ENCODE results near the gene ZYX.
"Not testable (repeated sequence)": the region's sequence is repeated elsewhere in the genome, so short reads cannot be mapped to it uniquely, and the experiment has no call there.

ZYX gene

GRCh38 chr7:143387156-143387975 is 6.2 kb downstream of the ZYX start:
- no peak for DNase-seq

DNA sequence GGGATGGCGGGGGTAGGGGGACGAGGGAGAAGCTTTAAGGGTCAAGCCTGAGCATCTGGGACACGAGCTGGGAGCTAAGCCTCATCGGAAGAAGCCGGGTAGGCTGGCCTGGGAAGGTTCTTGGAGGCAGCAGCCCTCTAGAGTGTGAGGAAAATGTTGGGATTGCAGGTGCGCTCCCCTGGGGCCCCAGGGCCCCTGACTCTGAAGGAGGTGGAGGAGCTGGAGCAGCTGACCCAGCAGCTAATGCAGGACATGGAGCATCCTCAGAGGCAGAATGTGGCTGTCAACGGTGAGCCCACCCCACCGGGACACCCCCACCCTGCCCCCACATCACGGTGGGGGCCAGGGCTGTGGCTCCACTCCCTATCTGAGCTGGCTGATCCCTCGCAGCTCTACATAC is 6.9 kb downstream of the ZYX start:
- no peak for DNase-seq

GRCh38 chr7:143388491-143389101 is 7.5 kb downstream of the ZYX start:
- no peak for DNase-seq

DNA sequence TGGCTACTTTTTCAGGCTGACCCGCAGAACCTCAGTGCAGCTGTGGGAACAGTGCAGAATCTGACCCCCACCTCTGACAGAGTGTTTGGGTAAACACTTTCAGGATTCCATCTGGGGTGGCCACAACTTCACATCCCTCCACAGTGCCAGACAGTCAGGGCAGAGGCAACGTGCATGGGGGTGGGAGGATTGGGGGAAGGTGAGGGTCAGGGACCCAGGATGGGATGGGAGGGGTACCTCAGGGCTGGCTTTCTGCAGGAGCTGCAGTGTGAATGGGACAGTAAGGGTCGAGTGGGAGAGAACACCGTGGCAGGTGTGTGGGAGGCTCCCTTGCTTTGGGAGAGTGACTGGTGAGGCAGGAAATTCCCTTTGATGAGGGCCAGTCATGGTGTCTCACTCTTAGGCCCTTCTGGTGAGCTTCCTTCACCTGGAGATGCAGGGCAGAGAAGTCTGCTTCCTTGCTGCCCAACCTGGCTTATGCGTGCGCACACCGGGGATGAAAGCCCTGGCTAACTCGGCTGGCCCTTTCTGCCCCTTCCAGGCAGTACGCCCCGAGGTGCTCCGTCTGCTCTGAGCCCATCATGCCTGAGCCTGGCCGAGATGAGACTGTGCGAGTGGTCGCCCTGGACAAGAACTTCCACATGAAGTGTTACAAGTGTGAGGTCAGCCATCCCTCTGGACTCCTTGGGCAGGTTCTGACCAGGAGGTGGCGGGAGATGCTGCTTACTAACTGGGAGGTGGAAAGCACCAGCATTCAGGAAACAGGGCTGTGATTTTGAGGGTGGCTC is 8.4 kb downstream of the ZYX start:
- DNase-seq, result no peak

DNA sequence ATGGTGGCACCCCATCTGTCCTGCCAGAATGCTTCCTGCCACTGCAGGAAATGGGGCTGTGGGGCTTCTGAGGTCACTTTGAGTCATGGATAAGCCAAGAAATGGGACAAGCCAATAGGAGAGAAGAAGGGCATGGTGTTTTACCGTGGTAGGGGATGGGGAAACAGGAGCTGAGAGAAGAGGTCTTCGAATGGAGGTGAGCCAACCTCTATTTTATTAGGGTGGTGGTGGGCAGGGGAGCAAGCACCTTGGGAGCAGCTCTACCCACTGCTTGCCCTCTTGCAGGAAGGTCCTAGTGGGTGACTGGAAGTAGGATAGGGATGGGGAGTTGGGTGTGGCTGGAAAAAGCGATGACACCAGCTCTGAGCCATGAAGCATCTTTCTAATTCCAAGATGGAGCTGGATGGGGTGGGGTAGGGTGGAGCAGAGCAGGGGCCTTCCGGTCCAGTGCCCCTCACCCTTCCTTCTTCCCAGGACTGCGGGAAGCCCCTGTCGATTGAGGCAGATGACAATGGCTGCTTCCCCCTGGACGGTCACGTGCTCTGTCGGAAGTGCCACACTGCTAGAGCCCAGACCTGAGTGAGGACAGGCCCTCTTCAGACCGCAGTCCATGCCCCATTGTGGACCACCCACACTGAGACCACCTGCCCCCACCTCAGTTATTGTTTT is 9.1 kb downstream of the ZYX start:
- DNase-seq, result no peak

DNA sequence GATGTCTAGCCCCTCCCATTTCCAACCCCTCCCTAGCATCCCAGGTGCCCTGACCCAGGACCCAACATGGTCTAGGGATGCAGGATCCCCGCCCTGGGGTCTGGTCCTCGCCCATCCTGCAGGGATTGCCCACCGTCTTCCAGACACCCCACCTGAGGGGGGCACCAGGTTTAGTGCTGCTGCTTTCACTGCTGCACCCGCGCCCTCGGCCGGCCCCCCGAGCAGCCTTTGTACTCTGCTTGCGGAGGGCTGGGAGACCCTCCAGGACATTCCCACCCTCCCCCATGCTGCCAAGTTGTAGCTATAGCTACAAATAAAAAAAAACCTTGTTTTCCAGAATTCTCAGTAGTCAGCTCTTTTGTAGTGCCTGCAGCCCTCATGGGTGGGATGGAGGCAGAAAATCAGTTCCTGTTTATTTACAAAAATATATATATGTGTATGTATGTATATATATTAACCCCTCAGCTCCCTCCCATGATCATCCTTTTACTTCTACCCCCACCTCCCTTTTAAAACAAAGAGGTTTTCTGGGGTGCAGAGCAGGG is 9.7 kb downstream of the ZYX start:
- no peak for DNase-seq

DNA sequence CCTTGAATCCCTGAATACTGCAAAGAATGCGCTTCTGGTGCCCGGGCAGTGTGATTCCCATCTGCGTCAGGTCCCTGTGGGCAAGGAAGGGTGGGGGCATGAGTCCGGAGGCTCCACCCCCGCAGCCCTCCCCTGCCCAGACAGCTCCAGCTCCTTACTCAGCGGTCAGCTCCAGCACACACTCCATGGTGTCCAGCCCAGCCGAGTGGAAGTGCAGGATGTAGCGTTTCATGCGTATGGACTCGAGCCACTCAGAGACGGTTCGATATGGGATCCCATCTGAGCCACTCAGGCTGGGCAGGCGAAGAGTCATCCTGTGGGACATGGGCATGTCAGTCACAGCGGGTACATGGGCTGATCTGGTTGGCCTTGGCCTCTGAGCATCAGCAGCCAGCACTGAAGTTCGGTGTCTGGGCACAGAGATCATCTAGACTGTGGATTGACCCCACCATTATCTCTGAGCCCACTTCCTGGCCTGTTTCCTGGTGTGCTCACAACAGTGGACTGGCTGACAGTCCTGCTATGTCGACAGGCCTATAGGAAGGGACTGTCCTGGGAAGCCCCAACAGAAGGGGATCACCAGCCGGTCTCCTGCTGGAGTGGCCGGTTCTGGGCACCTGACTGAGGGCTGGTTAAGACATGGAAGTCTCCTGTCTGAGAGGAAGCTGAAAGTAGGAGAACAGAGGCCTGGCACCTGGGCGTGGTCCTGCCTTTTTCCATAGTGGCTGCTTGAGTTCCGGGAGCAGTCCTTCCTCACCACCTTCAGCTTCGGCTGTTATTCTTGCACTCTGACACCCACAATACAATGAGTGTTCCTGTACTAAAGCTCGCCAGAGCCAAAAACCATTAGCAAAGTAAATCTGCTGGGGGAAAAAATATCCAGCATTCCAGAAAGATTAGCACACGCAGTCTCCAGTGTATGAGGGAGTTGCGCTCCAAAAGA is 10.6 kb downstream of the ZYX start:
- DNase-seq, result no peak

DNA sequence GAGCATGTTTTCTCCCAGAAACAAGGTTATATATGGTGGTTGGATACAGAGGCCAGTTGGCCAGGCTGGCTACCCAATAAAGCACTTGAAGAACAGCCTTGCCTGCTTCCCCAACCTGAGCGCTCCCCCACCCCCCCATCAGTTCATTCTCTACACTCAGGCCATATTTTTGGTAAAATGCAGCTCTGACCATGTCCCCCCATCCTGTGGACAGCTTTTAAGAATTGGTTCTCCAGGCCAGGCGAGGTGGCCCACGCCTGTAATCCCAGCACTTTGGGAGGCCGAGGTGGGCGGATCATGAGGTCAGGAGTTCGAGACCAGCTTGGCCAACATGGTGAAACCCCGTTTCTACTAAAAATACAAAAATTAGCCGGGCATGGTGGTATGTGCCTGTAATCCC is 11.3 kb downstream of the ZYX start:
- not testable (repeated sequence) for DNase-seq

- no peak for DNase-seq
Measured at GRCh38 chr7:143392875-143393266, 11.7 kb downstream of the ZYX start.

DNA sequence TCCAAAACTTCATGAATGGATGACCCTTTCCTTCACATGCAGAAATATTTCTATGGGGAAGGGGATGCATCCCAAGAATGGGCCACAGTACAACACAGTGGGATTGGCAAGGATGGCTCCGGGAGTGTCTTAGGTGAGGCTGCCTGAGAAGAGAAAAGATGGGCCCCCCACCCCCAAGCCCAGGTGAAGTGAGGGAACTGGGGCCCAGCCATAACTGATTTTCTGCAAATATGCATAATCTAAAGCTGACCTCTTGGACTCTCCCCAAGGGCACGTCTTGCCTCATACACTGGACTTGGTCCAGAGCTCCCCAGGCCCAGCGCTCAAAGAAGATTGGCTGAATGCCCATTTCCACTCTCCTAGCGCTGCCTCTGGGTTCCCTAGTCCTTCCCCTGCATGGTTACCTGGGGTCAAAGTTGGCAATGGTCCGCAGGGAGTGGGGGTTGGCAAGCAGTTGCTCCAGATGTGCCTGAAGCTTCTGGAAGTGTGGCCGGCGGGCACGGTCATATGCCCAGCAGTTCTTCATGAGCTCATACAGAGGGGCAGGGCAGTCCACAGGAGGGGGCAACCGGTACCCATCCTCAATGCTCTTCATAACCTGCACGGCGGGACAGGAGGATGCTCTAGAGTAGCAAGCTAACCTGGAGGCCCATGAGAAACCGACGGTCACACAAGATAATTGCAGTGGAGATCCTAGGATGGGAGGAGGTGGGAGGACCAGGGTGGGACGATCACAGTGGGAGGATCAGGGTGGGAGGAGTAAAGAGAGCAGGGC is 12.3 kb downstream of the ZYX start:
- DNase-seq, result no peak

- no peak for DNase-seq
Measured at GRCh38 chr7:143394068-143394467, 12.9 kb downstream of the ZYX start.

DNA sequence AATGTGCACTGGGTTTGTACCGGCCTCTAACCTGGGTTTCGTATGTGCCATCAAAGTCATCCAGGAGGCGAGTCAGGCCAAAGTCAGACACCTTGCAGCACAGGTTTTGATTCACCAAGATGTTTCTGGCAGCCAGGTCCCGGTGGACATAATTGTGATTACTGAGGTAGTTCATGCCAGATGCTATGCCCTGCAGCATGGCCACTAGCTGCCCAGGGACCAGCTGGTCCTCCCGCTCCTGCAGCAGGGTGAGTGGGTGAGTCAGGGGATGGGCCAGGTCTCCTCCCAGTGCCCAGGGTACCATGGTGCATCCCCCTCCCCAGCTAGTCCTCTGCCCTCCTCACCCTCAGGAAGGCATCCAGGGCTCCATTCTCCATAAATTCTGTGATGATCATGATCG is 13.6 kb downstream of the ZYX start:
- no peak for DNase-seq

GRCh38 chr7:143395187-143396149 is 14.3 kb downstream of the ZYX start:
- no peak for DNase-seq

GRCh38 chr7:143396182-143396581 is 15.0 kb downstream of the ZYX start:
- DNase-seq, result no peak

GRCh38 chr7:143396625-143397556 is 15.7 kb downstream of the ZYX start:
- no peak for DNase-seq

DNA sequence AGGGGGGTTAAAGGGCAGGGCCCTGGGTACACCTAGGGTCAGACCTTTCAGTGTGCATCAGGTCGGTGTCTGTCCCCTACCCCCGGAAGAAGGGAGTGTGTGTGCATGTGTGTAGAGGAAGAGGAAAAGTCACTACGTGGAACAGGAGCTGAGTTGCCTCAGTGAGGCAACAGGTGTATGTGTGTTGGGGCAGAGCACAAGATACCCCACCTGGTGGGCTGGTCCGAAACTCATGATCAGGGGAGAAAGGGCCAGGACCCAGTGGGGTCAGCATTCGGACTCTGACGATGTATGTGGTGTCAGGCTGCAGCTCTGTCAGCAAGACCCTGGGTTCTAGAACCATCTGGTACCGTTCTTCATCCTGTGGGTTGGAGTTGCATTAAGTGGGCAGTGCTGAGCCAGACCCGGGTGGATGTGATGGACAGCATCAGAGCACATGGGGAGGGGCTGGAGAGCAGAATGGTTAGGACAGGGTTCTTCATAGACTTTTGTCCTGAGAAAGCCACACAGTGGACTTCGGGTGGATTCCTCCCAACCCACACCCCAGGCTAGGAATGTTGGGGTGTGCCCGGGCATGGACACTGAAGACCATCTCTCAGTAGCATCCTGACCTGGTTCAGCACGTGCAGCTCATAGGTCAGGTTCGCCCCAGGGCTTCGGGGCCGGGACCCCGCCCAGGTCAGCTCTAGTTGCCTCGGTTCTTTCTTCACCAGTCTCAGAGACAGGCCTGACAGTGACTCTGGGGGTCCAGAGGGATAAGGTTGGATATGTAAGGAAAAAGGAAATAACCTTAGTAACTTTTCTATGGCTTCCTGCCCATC is 16.8 kb downstream of the ZYX start:
- DNase-seq, result no peak

DNA sequence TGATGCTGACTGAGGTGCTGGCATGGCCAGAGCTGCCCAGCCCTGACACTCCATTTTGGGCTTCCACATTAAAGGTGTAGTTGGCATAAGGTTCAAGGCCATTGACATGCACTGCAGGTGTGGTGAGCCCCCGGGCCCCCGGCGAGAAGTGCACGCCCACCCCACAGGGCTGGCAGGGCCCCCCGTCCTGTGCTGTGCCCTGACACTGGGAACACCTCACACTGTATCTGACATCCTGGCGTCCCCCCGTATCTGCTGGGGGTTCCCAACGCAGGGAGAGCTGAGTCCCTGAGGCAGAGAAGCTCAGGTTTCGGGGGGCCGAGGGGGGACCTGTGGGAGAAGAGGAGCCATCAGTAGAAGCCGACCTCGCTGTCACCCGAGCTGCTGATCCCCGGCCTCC is 17.5 kb downstream of the ZYX start:
- no peak for DNase-seq

- no peak for DNase-seq
Measured at GRCh38 chr7:143399151-143399550, 18.0 kb downstream of the ZYX start.
